22Rv1 (cell line): ENCODE measurements around the gene SLC25A25.
"Not testable (repeated sequence)": the region's sequence is repeated elsewhere in the genome, so short reads cannot be mapped to it uniquely, and the experiment has no call there.

Source experiments
- H3K27ac ChIP-seq: fragments of 450-650 bp; 2 replicates; pipeline ENCODE4 v1.5.1; 2017
- ZFX ChIP-seq: fragments of 450-650 bp; IDR thresholded peaks from 2 replicates; pipeline ENCODE4 v1.6.1; 2017; ENCODE audit warnings: antibody characterized with exemption, borderline replicate concordance
- TF ChIP-seq, protein P1 (sequence below): fragments of 450-650 bp; IDR thresholded peaks from 2 replicates; pipeline ENCODE4 v1.5.1; 2017; ENCODE audit warnings: mild to moderate bottlenecking

SLC25A25 gene

DNA sequence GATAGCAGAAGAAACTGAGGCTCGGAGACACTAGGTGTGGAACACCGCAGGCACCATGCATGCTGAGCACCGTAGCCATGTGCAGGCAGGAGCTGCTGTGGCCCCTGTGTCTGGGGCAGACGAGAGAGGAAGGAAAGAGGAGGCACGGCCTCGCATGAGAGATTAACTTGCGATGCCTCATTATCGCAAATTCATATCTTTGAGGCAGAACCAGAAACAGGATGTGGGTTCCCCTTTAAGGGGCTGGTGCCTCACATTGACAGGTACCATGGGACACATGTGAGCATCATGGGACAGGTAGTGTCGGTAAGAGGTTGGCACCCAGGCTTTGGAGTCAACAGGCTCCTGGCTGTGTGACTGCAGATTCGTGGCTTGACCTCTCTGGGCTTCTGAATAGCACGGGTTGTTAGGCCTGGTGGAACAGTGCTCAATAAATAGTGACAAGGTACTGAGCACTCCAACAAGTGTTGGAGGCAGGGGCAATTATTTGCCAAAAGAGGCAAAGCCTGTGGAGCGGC lies 41.7 kb upstream of the SLC25A25 start:
- TF ChIP-seq, protein P1, sequence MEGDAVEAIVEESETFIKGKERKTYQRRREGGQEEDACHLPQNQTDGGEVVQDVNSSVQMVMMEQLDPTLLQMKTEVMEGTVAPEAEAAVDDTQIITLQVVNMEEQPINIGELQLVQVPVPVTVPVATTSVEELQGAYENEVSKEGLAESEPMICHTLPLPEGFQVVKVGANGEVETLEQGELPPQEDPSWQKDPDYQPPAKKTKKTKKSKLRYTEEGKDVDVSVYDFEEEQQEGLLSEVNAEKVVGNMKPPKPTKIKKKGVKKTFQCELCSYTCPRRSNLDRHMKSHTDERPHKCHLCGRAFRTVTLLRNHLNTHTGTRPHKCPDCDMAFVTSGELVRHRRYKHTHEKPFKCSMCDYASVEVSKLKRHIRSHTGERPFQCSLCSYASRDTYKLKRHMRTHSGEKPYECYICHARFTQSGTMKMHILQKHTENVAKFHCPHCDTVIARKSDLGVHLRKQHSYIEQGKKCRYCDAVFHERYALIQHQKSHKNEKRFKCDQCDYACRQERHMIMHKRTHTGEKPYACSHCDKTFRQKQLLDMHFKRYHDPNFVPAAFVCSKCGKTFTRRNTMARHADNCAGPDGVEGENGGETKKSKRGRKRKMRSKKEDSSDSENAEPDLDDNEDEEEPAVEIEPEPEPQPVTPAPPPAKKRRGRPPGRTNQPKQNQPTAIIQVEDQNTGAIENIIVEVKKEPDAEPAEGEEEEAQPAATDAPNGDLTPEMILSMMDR: no peak
- no peak for TF ChIP-seq ZFX
- H3K27ac ChIP-seq: no peak overlapping the region

DNA sequence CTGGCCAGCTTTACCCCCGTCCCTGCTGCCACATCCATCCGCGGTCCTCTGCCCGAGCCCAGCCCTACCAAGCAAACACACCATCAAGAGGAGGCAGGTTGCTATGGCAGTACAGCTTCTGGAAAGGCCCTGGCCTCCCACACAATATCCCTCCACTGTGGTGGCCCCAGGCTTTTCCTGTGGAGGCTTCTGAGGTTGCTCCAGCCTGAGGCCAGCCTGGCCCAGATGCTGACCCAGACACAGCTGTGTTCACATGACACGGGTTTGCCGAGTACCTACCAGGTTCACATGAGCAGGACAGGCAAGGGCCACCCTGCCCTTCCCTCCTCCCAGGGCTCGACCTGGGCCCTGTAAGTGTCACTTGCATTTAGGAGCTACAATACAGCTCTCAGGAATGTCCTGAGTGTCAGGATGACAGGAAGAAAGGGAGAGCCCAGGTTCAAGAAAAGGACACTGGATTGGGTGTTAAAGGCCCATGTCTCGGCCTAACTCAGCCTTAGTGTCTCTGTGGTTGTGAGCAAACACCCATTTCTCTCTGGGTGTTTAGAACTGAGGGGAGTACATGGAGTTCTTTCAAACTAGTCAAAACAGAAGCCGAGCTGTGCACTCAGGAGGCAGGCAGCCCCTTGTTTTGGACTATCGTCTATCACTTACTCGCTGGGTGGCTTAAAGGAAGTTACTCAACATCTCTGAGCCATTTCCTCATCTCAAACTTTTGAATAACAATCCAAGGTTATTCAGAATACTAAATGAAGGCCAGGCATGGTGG lies 41.1 kb upstream of the SLC25A25 start:
- TF ChIP-seq ZFX: no peak
- TF ChIP-seq, protein P1: no peak
- no peak overlapping the region for H3K27ac ChIP-seq

DNA sequence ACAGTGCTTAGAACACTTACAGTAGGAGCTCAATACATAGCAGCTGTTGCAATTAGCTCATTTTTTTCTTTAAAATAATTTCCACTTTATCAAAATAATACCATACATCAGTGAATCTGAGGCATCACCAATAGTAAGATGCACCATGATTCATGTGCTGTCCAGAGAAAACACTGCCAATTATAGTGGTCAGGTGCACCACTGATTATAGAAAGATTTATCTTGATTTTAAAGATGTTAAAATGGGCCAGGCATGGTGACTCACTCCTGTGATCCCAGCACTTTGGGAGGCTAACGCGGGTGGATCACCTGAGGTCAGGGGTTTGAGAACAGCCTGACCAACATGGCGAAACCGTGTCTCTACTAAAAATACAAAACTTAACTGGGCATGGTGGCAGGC lies 40.3 kb upstream of the SLC25A25 start:
- H3K27ac ChIP-seq: no peak overlapping the region

DNA sequence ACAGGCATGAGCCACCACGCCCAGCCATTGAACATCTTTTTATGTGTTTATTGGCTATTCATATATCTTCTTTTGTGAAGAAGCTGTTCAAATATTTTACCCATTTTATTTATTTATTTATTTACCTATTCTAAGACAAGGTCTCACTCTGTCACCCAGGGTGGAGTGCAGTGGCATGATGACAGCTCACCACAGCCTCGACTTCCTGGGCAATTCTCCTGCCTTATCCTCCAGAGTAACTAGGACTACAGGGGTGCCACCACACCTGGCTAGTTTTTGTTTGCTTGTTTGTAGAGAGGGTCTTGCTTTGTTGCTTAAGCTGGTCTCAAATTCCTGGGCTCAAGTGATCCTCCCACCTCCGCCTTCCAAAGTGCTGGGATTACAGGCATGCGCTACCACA lies 34.4 kb upstream of the SLC25A25 start:
- H3K27ac ChIP-seq: no peak overlapping the region
- TF ChIP-seq, protein P1: no peak
- TF ChIP-seq ZFX: no peak

More for the DNA sequence above, 40.3 kb upstream of the SLC25A25 start:
- TF ChIP-seq, protein P1: no peak
- no peak for TF ChIP-seq ZFX

DNA sequence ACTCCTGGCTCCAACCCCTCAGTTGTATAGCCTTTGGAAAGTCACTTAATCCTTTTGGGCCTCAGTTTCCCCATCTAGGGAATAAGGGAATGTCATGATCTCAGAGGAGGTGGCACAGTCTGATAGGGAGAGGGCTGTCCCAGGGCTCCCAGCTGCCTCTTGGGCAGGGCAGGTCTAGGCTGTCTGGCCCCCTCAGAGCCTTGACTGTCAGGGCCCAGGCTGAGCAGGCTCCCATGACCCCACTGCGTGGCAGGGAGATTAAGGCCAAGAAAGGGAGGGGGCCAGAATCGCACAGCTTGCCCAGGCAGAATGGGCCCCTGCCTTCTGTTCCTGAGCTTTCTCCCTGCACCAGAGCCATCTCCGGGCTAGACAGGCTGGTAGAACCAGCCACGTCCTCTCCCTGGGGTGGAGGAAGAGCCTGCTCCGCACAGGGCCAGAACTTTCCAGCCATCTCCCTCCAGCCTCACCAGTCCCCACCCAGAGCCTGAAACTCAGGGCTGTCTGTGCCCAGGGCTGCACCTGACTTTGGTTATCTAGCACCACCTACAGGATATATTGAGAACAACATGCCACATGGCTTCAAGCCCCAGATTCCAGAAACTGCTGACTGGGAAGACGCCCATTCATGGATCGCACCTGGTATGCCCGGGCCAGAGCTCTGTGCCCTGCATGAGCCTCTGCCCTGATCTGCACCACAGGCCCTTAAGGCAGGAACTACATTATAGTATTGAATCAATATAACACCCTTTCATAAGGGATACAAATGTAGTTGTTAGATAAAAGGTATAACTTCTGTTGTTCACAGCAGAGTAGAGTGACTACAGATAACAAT lies 33.0 kb upstream of the SLC25A25 start:
- no peak for TF ChIP-seq ZFX
- TF ChIP-seq, protein P1: peak; percentile 85
- H3K27ac ChIP-seq: no peak overlapping the region

DNA sequence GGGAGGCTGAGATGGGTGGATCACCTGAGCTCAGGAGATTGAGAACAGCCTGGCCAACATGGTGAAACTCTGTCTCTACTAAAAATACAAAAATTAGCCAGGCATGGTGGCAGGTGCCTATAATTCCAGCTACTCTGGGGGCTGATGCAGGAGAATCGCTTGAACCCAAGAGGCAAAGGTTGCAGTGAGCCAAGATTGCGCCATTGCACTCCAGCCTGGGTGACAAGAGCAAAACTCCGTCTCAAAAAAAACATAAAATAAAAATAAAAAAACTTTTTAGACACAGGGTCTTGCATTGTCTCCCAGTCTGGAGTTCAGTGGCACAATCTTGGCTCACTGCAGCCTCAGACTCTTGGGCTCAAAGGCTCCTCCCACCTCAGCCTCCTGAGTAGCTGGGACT lies 31.5 kb upstream of the SLC25A25 start:
- not testable (repeated sequence) for H3K27ac ChIP-seq

DNA sequence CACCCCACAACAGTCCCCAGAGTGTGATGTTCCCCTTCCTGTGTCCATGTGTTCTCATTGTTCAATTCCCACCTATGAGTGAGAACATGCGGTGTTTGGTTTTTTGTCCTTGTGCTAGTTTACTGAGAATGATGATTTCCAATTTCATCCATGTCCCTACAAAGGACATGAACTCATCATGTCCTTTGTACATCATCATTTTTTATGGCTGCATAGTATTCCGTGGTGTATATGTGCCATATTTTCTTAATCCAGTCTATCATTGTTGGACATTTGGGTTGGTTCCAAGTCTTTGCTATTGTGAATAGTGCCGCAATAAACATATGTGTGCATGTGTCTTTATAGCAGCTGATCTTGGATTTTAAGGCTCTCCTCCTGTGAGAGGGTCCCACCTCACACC lies 27.2 kb upstream of the SLC25A25 start:
- H3K27ac ChIP-seq: not testable (repeated sequence)

DNA sequence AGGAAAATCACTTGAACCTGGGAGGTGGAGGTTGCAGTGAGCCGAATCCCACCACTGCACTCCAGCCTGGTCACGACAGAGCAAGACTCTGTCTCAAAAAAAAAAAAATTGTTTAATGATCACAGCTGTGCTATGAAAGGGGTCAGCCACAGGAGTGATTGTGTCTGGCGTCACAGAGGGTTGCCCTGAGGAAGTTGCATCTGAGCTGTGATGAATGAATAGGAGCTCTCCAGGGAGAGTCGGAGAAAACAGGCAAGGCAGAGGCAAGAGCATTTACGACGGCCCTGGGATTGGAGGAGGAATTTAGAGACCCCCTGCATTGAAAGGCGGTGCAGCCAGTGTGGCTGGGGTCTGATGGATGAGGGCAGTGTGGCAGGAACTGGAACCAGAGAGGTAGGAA lies 26.0 kb upstream of the SLC25A25 start:
- no peak overlapping the region for H3K27ac ChIP-seq
- TF ChIP-seq, protein P1: no peak
- no peak for TF ChIP-seq ZFX
